Mucosa of descending colon (tissue), 3 donors: ENCODE data around the gene CHRNA5. TPM values are rescaled to one million over a fixed set of nuclear protein-coding genes. Genes with fewer than 3 reads are reported as not detected.

Experiments
- ATAC-seq: fragments of 200-7000 bp; cut with Tn5 transposase; one replicate; pipeline ENCODE4 v1.9.1; 2020; ENCODE audit warnings: mild to moderate bottlenecking, moderate library complexity
- DNase-seq, 3 donors: peaks; one replicate each; pipeline ENCODE4 v3.0.0-alpha.2; 2020
- H3K36me3 ChIP-seq: fragments of 200-600 bp; one replicate; pipeline ENCODE4 v1.8.0; 2021; ENCODE audit warnings: low read depth, mild to moderate bottlenecking
- H3K4me1 ChIP-seq: fragments of 200-600 bp; one replicate; pipeline ENCODE4 v1.8.0; 2021; ENCODE audit warnings: low read depth, mild to moderate bottlenecking
- H3K4me3 ChIP-seq: fragments of 200-600 bp; one replicate; pipeline ENCODE4 v1.8.0; 2021; ENCODE audit warnings: mild to moderate bottlenecking
- H3K9me3 ChIP-seq: fragments of 200-600 bp; one replicate; pipeline ENCODE4 v1.8.0; 2021; ENCODE audit warnings: mild to moderate bottlenecking
- CTCF ChIP-seq: fragments of 200-600 bp; IDR thresholded peaks from one replicate; pipeline ENCODE4 v1.8.0; 2022; ENCODE audit warnings: antibody characterized with exemption, mild to moderate bottlenecking
- intact Hi-C, 2 donors: fragments of 100-400 bp; cut with DNase I in 1 of 2; cut with micrococcal nuclease in 1 of 2; formaldehyde crosslinking; loops; one replicate each; pipeline versions ENCODE4 v1.11.0 to v1.11.1; 2022; cut with DNase I, micrococcal nuclease
- total RNA-seq, 3 donors: library from RNA; stranded (reverse); fragmentation: NEBNext Ultra II Directional in 2 of 3; extraction: Animal tissue kit (Norgen Biotek cat#: 25700) in 2 of 3; gene quantifications; one replicate each; pipeline versions ENCODE4 v1.2.1 to v1.2.4, GENCODE V29; 2021 to 2023
- donor health status: DM: no; HTN: no; CAD: no; lungs with moderate emphysema.
- donor health status: DM: no; HTN: no; CAD: no.
- donor health status: DM: no; HTN: yes; CAD: no.

The CHRNA5 gene
- total RNA-seq, 3 donors from 2014 or later = 2.5 to 4.0 (median 3.1) TPM

- DNase-seq (peak in 2 of 3 donors; percentile 72 to 99), ATAC-seq (peak; percentile 81)
- Histone ChIP-seq H3K9me3 (no peaks in the 10 kb centered on the region), H3K36me3 (no peaks in the 10 kb centered on the region), H3K4me1 (peaks cover 10% of the 10 kb centered on the region), H3K4me3 (no peak overlapping the region)
- TF ChIP-seq CTCF = peak; percentile 67
- intact Hi-C loops = loop anchor here (5.0 kb wide), 1 partner anchor 89 kb away; no protein-coding TSS in a partner anchor
Measured at GRCh38 chr15:78618490-78618934, 53.2 kb downstream of the CHRNA5 start.

- DNase-seq (no peak), ATAC-seq (no peak)
- Histone ChIP-seq H3K4me3 (no peak overlapping the region), H3K9me3 (no peaks in the 10 kb centered on the region), H3K4me1 (peaks cover 10% of the 10 kb centered on the region), H3K36me3 (no peaks in the 10 kb centered on the region)
- no peak for TF ChIP-seq CTCF
- intact Hi-C loops = loop anchor here (5.0 kb wide), 1 partner anchor 88 kb away; no protein-coding TSS in a partner anchor
Measured at GRCh38 chr15:78619022-78619950, 54.0 kb downstream of the CHRNA5 start.

GRCh38 chr15:78620021-78620526 lies 54.8 kb downstream of the CHRNA5 start:
- Histone ChIP-seq H3K4me1 (peaks cover 10% of the 10 kb centered on the region), H3K4me3 (no peak overlapping the region), H3K9me3 (no peaks in the 10 kb centered on the region), H3K36me3 (no peaks in the 10 kb centered on the region)
- DNase-seq = no peak
- TF ChIP-seq CTCF = no peak
- intact Hi-C loops = no loop called here
- peak; percentile 33 for ATAC-seq

- Histone ChIP-seq H3K4me1 (peaks cover 10% of the 10 kb centered on the region), H3K36me3 (no peaks in the 10 kb centered on the region), H3K4me3 (no peak within 1 kb of the TSS), H3K9me3 (no peaks in the 10 kb centered on the region)
- intact Hi-C loops = no loop called here
- TF ChIP-seq CTCF = no peak
- DNase-seq (no peak), ATAC-seq (peak; percentile 16)
Measured at GRCh38 chr15:78620527-78621421, 55.5 kb downstream of the CHRNA5 start, which contains the start of gene CHRNA3. Gene CHRNA3 (minus strand): TSS chr15:78620996. CDS start chr15:78620794, 202 bp downstream.

- ATAC-seq (no peak), DNase-seq (no peak)
- no peaks in the 10 kb centered on the region for H3K36me3 ChIP-seq
- H3K4me3 ChIP-seq = no peak overlapping the region
- no peaks in the 10 kb centered on the region for H3K9me3 ChIP-seq
- TF ChIP-seq CTCF = no peak
- peaks cover 10% of the 10 kb centered on the region for H3K4me1 ChIP-seq
- intact Hi-C loops = no loop called here
Measured at GRCh38 chr15:78621810-78622402, 56.6 kb downstream of the CHRNA5 start.
